Astrocyte (in vitro differentiated cells and primary cell): ENCODE data around the gene DCAF8L1.
"Not testable (repeated sequence)": the region's sequence is repeated elsewhere in the genome, so short reads cannot be mapped to it uniquely, and the experiment has no call there.

Source experiments
- EZH2 ChIP-seq: IDR thresholded peaks from 2 replicates; pipeline ENCODE4 v1.6.1; 2012; ENCODE audit warnings: mild to moderate bottlenecking, low read length, inconsistent platforms; ENCODE audit not compliant: insufficient read depth
- TF ChIP-seq, protein P1 (sequence below): IDR thresholded peaks from 2 replicates; pipeline ENCODE4 v1.5.1; 2011; ENCODE audit warnings: low read depth, mild to moderate bottlenecking, inconsistent platforms, low read length, moderate library complexity; ENCODE audit not compliant: insufficient read depth

DNA sequence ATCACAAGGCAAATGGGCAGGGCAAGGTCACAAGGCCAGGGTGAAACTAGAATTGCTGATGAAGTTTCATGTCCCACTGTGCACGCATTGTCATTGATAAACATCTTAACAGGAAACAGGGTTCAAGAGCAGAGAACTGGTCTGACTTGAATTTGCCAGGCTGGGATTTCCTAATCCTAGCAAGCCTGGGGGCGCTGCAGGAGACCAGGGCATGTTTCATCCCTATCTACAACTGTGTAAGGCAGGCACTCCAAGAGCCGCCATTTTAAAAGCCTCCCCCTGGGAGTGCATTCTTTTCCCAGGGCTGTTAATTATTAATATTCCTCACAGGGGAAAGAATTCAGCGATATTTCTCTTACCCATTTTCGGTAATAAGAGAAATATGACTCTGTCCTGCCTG lies 15.9 kb downstream of the DCAF8L1 start:
- TF ChIP-seq, protein P1, sequence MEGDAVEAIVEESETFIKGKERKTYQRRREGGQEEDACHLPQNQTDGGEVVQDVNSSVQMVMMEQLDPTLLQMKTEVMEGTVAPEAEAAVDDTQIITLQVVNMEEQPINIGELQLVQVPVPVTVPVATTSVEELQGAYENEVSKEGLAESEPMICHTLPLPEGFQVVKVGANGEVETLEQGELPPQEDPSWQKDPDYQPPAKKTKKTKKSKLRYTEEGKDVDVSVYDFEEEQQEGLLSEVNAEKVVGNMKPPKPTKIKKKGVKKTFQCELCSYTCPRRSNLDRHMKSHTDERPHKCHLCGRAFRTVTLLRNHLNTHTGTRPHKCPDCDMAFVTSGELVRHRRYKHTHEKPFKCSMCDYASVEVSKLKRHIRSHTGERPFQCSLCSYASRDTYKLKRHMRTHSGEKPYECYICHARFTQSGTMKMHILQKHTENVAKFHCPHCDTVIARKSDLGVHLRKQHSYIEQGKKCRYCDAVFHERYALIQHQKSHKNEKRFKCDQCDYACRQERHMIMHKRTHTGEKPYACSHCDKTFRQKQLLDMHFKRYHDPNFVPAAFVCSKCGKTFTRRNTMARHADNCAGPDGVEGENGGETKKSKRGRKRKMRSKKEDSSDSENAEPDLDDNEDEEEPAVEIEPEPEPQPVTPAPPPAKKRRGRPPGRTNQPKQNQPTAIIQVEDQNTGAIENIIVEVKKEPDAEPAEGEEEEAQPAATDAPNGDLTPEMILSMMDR: not testable (repeated sequence)
- not testable (repeated sequence) for TF ChIP-seq EZH2
